ENCODE measurements around the gene TCF7L1.
A peak's percentile ranks its signal among the peaks of the same experiment; 100 is the strongest.

- TF ChIP-seq, protein P1, sequence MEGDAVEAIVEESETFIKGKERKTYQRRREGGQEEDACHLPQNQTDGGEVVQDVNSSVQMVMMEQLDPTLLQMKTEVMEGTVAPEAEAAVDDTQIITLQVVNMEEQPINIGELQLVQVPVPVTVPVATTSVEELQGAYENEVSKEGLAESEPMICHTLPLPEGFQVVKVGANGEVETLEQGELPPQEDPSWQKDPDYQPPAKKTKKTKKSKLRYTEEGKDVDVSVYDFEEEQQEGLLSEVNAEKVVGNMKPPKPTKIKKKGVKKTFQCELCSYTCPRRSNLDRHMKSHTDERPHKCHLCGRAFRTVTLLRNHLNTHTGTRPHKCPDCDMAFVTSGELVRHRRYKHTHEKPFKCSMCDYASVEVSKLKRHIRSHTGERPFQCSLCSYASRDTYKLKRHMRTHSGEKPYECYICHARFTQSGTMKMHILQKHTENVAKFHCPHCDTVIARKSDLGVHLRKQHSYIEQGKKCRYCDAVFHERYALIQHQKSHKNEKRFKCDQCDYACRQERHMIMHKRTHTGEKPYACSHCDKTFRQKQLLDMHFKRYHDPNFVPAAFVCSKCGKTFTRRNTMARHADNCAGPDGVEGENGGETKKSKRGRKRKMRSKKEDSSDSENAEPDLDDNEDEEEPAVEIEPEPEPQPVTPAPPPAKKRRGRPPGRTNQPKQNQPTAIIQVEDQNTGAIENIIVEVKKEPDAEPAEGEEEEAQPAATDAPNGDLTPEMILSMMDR (IDR thresholded peaks at IDR 0.05; ENCODE audit: low read length): peak; percentile 28
- TF ChIP-seq EZH2 (optimal IDR thresholded peaks at IDR 0.05; ENCODE audit: low read depth, low read length): no peak
Measured at GRCh38 chr2:85230679-85231467, 97.7 kb downstream of the TCF7L1 start.

Data from MM.1S (cell line).